IMR-90 (cell line): Measurements from ENCODE around the gene MYF6. TPM values are rescaled to one million over a fixed set of nuclear protein-coding genes. Genes with fewer than 3 reads are reported as not detected.

Source experiments
- ATAC-seq: fragments of 200-7000 bp; cut with Tn5 transposase; 2 replicates; pipeline ENCODE4 v1.9.1; 2020; ENCODE audit warnings: low read depth, mild to moderate bottlenecking, moderate library complexity
- BruUV-seq: library from RNA; stranded (reverse); fragments of 400-500 nt; replicated peaks from 2 replicates; lab custom pipeline; 2021; lab: Mats Ljungman, UMichigan
- CTCF ChIA-PET: fragments of 300-600 bp; formaldehyde crosslinking; extraction: SDS; loops from one replicate; lab custom pipeline; 2021; ENCODE audit warnings: antibody characterized with exemption; lab: Yijun Ruan, JAX
- POLR2A ChIA-PET: fragments of 300-600 bp; sonication (Branson Sonifier 250); formaldehyde crosslinking; loops from one replicate; lab custom pipeline; 2022; ENCODE audit warnings: antibody characterized with exemption; ENCODE audit not compliant: unreplicated experiment; lab: Charles Lee
- DNase-seq: peaks from one replicate; pipeline ENCODE4 v3.0.0; 2013
- H2AFZ ChIP-seq: replicated peaks from 2 replicates; pipeline ENCODE3; 2013; ENCODE audit warnings: low read length, mild to moderate bottlenecking; ENCODE audit not compliant: poor library complexity
- H2AK5ac ChIP-seq: 2 replicates; pipeline ENCODE4 v1.6.1; 2013; ENCODE audit warnings: low read depth, low read length, inconsistent platforms
- H2AK9ac ChIP-seq: replicated peaks from 2 replicates; pipeline ENCODE3; 2013; ENCODE audit warnings: mild to moderate bottlenecking, low read depth, low read length, moderate library complexity; ENCODE audit not compliant: poor library complexity
- H2BK120ac ChIP-seq: 2 replicates; pipeline ENCODE4 v1.6.1; 2013; ENCODE audit warnings: low read depth, low read length, inconsistent platforms
- H2BK15ac ChIP-seq: 3 replicates; pipeline ENCODE4 v1.6.1; 2013; ENCODE audit warnings: low read depth, low read length, inconsistent platforms
- H2BK20ac ChIP-seq: 2 replicates; pipeline ENCODE4 v1.6.1; 2013; ENCODE audit warnings: low read depth, mild to moderate bottlenecking, inconsistent platforms, low read length, moderate library complexity
- H2BK5ac ChIP-seq: 2 replicates; pipeline ENCODE4 v1.6.1; 2013; ENCODE audit warnings: mild to moderate bottlenecking, low read depth, low read length, inconsistent platforms; ENCODE audit not compliant: poor library complexity, severe bottlenecking
- H3K14ac ChIP-seq: replicated peaks from 2 replicates; pipeline ENCODE4 v1.6.1; 2013; ENCODE audit warnings: low read depth, low read length, inconsistent platforms
- H3K18ac ChIP-seq: 2 replicates; pipeline ENCODE4 v1.6.1; 2013; ENCODE audit warnings: low read depth, low read length, control low read depth
- H3K23ac ChIP-seq: 2 replicates; pipeline ENCODE4 v1.6.1; 2013; ENCODE audit warnings: low read depth, low read length, inconsistent platforms
- H3K27ac ChIP-seq: 2 replicates; pipeline ENCODE4 v1.5.1; 2013; ENCODE audit warnings: mild to moderate bottlenecking, control low read depth, low read length; ENCODE audit not compliant: insufficient read depth
- H3K27me3 ChIP-seq: 2 replicates; pipeline ENCODE4 v1.6.1; 2013; ENCODE audit warnings: low read length; ENCODE audit not compliant: control insufficient read depth, insufficient read depth
- H3K36me3 ChIP-seq: 2 replicates; pipeline ENCODE4 v1.6.1; 2013; ENCODE audit warnings: low read length, mixed read lengths; ENCODE audit not compliant: control insufficient read depth, insufficient read depth
- H3K4ac ChIP-seq: 2 replicates; pipeline ENCODE4 v1.6.1; 2013; ENCODE audit warnings: low read depth, low read length, inconsistent platforms
- H3K4me1 ChIP-seq: 2 replicates; pipeline ENCODE4 v1.6.1; 2013; ENCODE audit warnings: low read length, mixed read lengths; ENCODE audit not compliant: control insufficient read depth, insufficient read depth
- H3K4me2 ChIP-seq: 2 replicates; pipeline ENCODE4 v1.6.1; 2013; ENCODE audit warnings: low read depth, mild to moderate bottlenecking, control low read depth, low read length, moderate library complexity
- H3K4me3 ChIP-seq: 2 replicates; pipeline ENCODE4 v1.5.1; 2013; ENCODE audit warnings: low read depth, mild to moderate bottlenecking, control low read depth, low read length, moderate library complexity; ENCODE audit not compliant: insufficient read depth
- H3K56ac ChIP-seq: 2 replicates; pipeline ENCODE4 v1.6.1; 2013; ENCODE audit warnings: low read length, inconsistent platforms; ENCODE audit not compliant: insufficient read depth; ENCODE audit errors: extremely low read depth
- H3K79me1 ChIP-seq, 2 experiments: 2 replicates each; pipeline ENCODE4 v1.6.1; 2013; ENCODE audit warnings: low read length in 2 of 2, inconsistent platforms in 1 of 2, low read depth in 1 of 2
- H3K9ac ChIP-seq: 2 replicates; pipeline ENCODE4 v1.6.1; 2013; ENCODE audit warnings: low read depth, low read length, control low read depth
- H3K9me1 ChIP-seq: 2 replicates; pipeline ENCODE4 v1.6.1; 2013; ENCODE audit warnings: low read length, inconsistent platforms; ENCODE audit not compliant: insufficient read depth
- H3K9me3 ChIP-seq: 2 replicates; pipeline ENCODE4 v1.6.1; 2013; ENCODE audit warnings: low read length; ENCODE audit not compliant: control insufficient read depth, insufficient read depth
- H4K20me1 ChIP-seq: 2 replicates; pipeline ENCODE4 v1.6.1; 2013; ENCODE audit warnings: low read length, inconsistent platforms; ENCODE audit not compliant: insufficient read depth
- H4K5ac ChIP-seq: 2 replicates; pipeline ENCODE4 v1.6.1; 2013; ENCODE audit warnings: mild to moderate bottlenecking, low read depth, low read length, control low read depth
- H4K8ac ChIP-seq, 2 experiments: 2 replicates each; pipeline ENCODE4 v1.6.1; 2013; ENCODE audit warnings: low read depth in 2 of 2, low read length in 2 of 2, control low read depth in 1 of 2, inconsistent platforms in 1 of 2
- H4K91ac ChIP-seq: 2 replicates; pipeline ENCODE4 v1.6.1; 2013; ENCODE audit warnings: low read depth, low read length, inconsistent platforms; ENCODE audit not compliant: insufficient read depth
- CHD1 ChIP-seq: IDR thresholded peaks from 2 replicates; pipeline ENCODE4 v1.6.1; 2012; ENCODE audit warnings: low read depth, low read length, improper control_type of control experiment
- ELK1 ChIP-seq: fragments of 150-350 bp; IDR thresholded peaks from 2 replicates; pipeline ENCODE4 v1.6.1; 2016; ENCODE audit warnings: low read depth, mild to moderate bottlenecking, low read length, moderate library complexity, borderline replicate concordance
- FOS ChIP-seq: fragments of 150-350 bp; IDR thresholded peaks from 2 replicates; pipeline ENCODE4 v1.6.1; 2016; ENCODE audit warnings: low read depth, low read length
- MXI1 ChIP-seq: IDR thresholded peaks from 2 replicates; pipeline ENCODE4 v1.6.1; 2012; ENCODE audit warnings: low read depth, mild to moderate bottlenecking, low read length, moderate library complexity, borderline replicate concordance
- RCOR1 ChIP-seq: IDR thresholded peaks from 2 replicates; pipeline ENCODE4 v1.6.1; 2012; ENCODE audit warnings: mild to moderate bottlenecking, low read length, improper control_type of control experiment; ENCODE audit not compliant: insufficient replicate concordance
- RFX5 ChIP-seq: IDR thresholded peaks from 2 replicates; pipeline ENCODE4 v1.8.0; 2012; ENCODE audit warnings: low read depth, mild to moderate bottlenecking, low read length, moderate library complexity
- WGBS, 2 experiments: methylation state at CpG; one replicate each; pipeline versions ENCODE4 v1.1.5 to v1.1.7; 2013; ENCODE audit warnings: missing lambda C conversion rate in 2 of 2; ENCODE audit not compliant: insufficient read length in 1 of 2; ENCODE audit errors: extremely low coverage in 2 of 2; 5-methylcytosine and 5-hydroxymethylcytosine counted together
- dilution Hi-C: fragments of 300-500 bp; cut with HindIII; formaldehyde crosslinking; loops from one replicate; pipeline ENCODE4 v1.14.3; 2018; ENCODE audit warnings: low sequenced_read_pairs; ENCODE audit not compliant: unreplicated experiment
- in situ Hi-C: fragments of 300-500 bp; cut with MboI; formaldehyde crosslinking; loops from 3 replicates; pipeline ENCODE4 v1.14.3; 2019; ENCODE audit warnings: low sequenced_read_pairs, inconsistent platforms, mixed read lengths
- intact Hi-C: fragments of 100-400 bp; cut with micrococcal nuclease; formaldehyde crosslinking; loops from 2 replicates; pipeline ENCODE4 v1.10.0; 2022
- polyA plus RNA-seq, 3 experiments: library from polyadenylated mRNA; depleted of rRNA; stranded (reverse); fragments of >200 nt; gene quantifications; 2 replicates each; pipeline ENCODE4 v1.2.3, GENCODE V29; 2012; ENCODE audit warnings: low replicate concordance in 1 of 3
- total RNA-seq: library from RNA; depleted of rRNA; stranded (reverse); fragments of >200 nt; gene quantifications from 2 replicates; pipeline ENCODE4 v1.2.3, GENCODE V29; 2012

The MYF6 gene
- total and polyA plus RNA-seq, 2 of the 4 experiments (the other 2 are of a cell fraction) = not detected

GRCh38 chr12:80684077-80684495 lies 23.3 kb upstream of the MYF6 start:
- H2AK9ac ChIP-seq = no peak overlapping the region
- no peak overlapping the region for H3K4me3 ChIP-seq
- H4K5ac ChIP-seq = no peak overlapping the region
- no peak overlapping the region for H3K4me2 ChIP-seq
- 57% methylated on average over 1 of the region's 7 CpGs; no CpG with 5 or more reads in 1 of the 2 experiments for WGBS, 2 experiments
- H3K4ac ChIP-seq = no peak overlapping the region
- H3K14ac ChIP-seq = no peak overlapping the region
- H2BK20ac ChIP-seq = no peak overlapping the region
- no peak overlapping the region for H2BK120ac ChIP-seq
- H3K27ac ChIP-seq = no peak overlapping the region
- no peak overlapping the region for H4K91ac ChIP-seq
- POLR2A ChIA-PET = no interaction called here
- H3K18ac ChIP-seq = no peak overlapping the region
- no peaks in the 10 kb centered on the region for H3K9me1 ChIP-seq
- H2AK5ac ChIP-seq = no peak overlapping the region
- no peaks in the 10 kb centered on the region for H4K20me1 ChIP-seq
- no peaks in the 10 kb centered on the region for H3K36me3 ChIP-seq
- no peaks in the 10 kb centered on the region for H3K4me1 ChIP-seq
- CTCF ChIA-PET = no interaction called here
- ATAC-seq = no peak
- H2BK15ac ChIP-seq = no peak overlapping the region
- no peaks in the 10 kb centered on the region for H3K9me3 ChIP-seq
- BruUV-seq = no TSS peak
- in situ Hi-C loops = no loop called here
- no peak overlapping the region for H3K23ac ChIP-seq
- DNase-seq = no peak
- H4K8ac ChIP-seq = no peak overlapping the region
- H3K9ac ChIP-seq = no peak overlapping the region
- H2BK5ac ChIP-seq = no peak overlapping the region
- H3K27me3 ChIP-seq = no peaks in the 10 kb centered on the region
- TF ChIP-seq MXI1 (no peak), RFX5 (no peak), RCOR1 (no peak), ELK1 (no peak), CHD1 (no peak), FOS (no peak)
- intact Hi-C loops = no loop called here
- dilution Hi-C loops = no loop called here
- H3K56ac ChIP-seq = no peak overlapping the region
- no peaks in the 10 kb centered on the region for H3K79me1 ChIP-seq
- no peak overlapping the region for H2AFZ ChIP-seq
